HepG2 (cell line): ENCODE data around the gene C10orf143. TPM values are rescaled to one million over a fixed set of nuclear protein-coding genes. Genes with fewer than 3 reads are reported as not detected.
A peak's percentile ranks its signal among the peaks of the same experiment; 100 is the strongest.

Source experiments
- ATF7 ChIP-seq, 2 experiments: fragments of 450-650 bp in 1 of 2; sonication (generic) in 1 of 2; formaldehyde crosslinking in 1 of 2; IDR thresholded peaks; 2 replicates each; pipeline versions ENCODE4 v1.4.0 to v1.6.1; 2016 to 2020; ENCODE audit warnings: antibody characterized with exemption in 1 of 2, mild to moderate bottlenecking in 1 of 2, missing genetic modification reagents in 1 of 2
- HES4 ChIP-seq: sonication (generic); formaldehyde crosslinking; IDR thresholded peaks from 2 replicates; pipeline ENCODE4 v1.9.0; 2021; ENCODE audit warnings: mild to moderate bottlenecking, missing genetic modification reagents, borderline replicate concordance
- HNF4A ChIP-seq: sonication (generic); formaldehyde crosslinking; IDR thresholded peaks from 2 replicates; pipeline ENCODE4 v1.4.0; 2020; ENCODE audit warnings: missing genetic modification reagents
- NFE2L1 ChIP-seq: sonication (generic); formaldehyde crosslinking; IDR thresholded peaks from 2 replicates; pipeline ENCODE4 v1.4.0; 2020; ENCODE audit warnings: missing genetic modification reagents, mild to moderate bottlenecking, borderline replicate concordance
- PCBP1 ChIP-seq: fragments of 200-400 bp; formaldehyde crosslinking; IDR thresholded peaks from 2 replicates; pipeline ENCODE4 v1.6.1; 2017; ENCODE audit warnings: mild to moderate bottlenecking, low read depth, low read length, borderline replicate concordance
- SMARCE1 ChIP-seq: fragments of 450-650 bp; IDR thresholded peaks from 2 replicates; pipeline ENCODE4 v1.6.1; 2017; ENCODE audit warnings: borderline replicate concordance
- SOX13 ChIP-seq, 3 experiments: fragments of 450-650 bp in 1 of 3; sonication (generic) in 1 of 3; formaldehyde crosslinking in 1 of 3; IDR thresholded peaks in 2 of 3; conservative IDR thresholded peaks in 1 of 3; 2 replicates each; pipeline versions ENCODE4 v1.5.0 to v1.6.1; 2016 to 2020; ENCODE audit warnings: antibody characterized with exemption in 1 of 3, mild to moderate bottlenecking in 1 of 3, missing compliant biosample characterization in 1 of 3, missing genetic modification reagents in 1 of 3, moderate library complexity in 1 of 3
- TAF1 ChIP-seq: sonication (generic); formaldehyde crosslinking; IDR thresholded peaks from 2 replicates; pipeline ENCODE4 v1.4.0; 2020; ENCODE audit warnings: missing genetic modification reagents
- TFAP4 ChIP-seq: sonication (generic); IDR thresholded peaks from 2 replicates; pipeline ENCODE4 v1.6.1; 2016; ENCODE audit warnings: low read depth, borderline replicate concordance
- TFDP1 ChIP-seq: IDR thresholded peaks from 2 replicates; pipeline ENCODE4 v1.6.1; 2016; ENCODE audit warnings: missing compliant biosample characterization, missing genetic modification reagents, borderline replicate concordance
- USF2 ChIP-seq, 2 experiments: sonication (generic) in 1 of 2; formaldehyde crosslinking in 1 of 2; IDR thresholded peaks; 2 replicates each; pipeline versions ENCODE4 v1.5.1 to v1.6.1; 2011 to 2020; ENCODE audit warnings: borderline replicate concordance in 1 of 2, low read depth in 1 of 2, low read length in 1 of 2, mild to moderate bottlenecking in 1 of 2, missing genetic modification reagents in 1 of 2, moderate library complexity in 1 of 2
- ZBTB38 ChIP-seq: sonication (generic); formaldehyde crosslinking; IDR thresholded peaks from 2 replicates; pipeline ENCODE4 v1.5.1; 2020; ENCODE audit warnings: mild to moderate bottlenecking, missing genetic modification reagents
- ZNF430 ChIP-seq: sonication (generic); formaldehyde crosslinking; IDR thresholded peaks from 2 replicates; pipeline ENCODE4 v1.9.0; 2021; ENCODE audit warnings: mild to moderate bottlenecking, missing genetic modification reagents
- ZNF564 ChIP-seq: sonication (generic); formaldehyde crosslinking; IDR thresholded peaks from 2 replicates; pipeline ENCODE4 v1.8.1; 2023; ENCODE audit warnings: mild to moderate bottlenecking, missing genetic modification reagents
- polyA plus RNA-seq, 8 experiments: library from polyadenylated mRNA; depleted of rRNA in 3 of 8; stranded (reverse) in 7 of 8; unstranded in 1 of 8; fragments of >200 nt; fragmentation: Illumina TruSeq in 4 of 8; extraction: Trizol in 4 of 8; gene quantifications; 2 replicates each; pipeline versions ENCODE4 v1.2.1 to v1.2.3, GENCODE V29; 2011 to 2016; ENCODE audit warnings: low read depth in 4 of 8, missing spikeins in 1 of 8, mixed read lengths in 1 of 8; ENCODE audit not compliant: insufficient read depth in 1 of 8
- total RNA-seq, 5 experiments: library from RNA; depleted of rRNA; stranded (reverse); fragments of >200 nt; fragmentation: Illumina TruSeq; extraction: Trizol; gene quantifications; 2 replicates each; pipeline ENCODE4 v1.2.3, GENCODE V29; 2016; ENCODE audit warnings: low read depth in 1 of 5
- TF ChIP-seq, protein P1 (sequence below): sonication (generic); formaldehyde crosslinking; IDR thresholded peaks from 2 replicates; pipeline ENCODE4 v1.5.0; 2020; ENCODE audit warnings: missing genetic modification reagents
- TF ChIP-seq, protein P2 (sequence below): IDR thresholded peaks from 2 replicates; pipeline ENCODE4 v1.6.1; 2016; ENCODE audit warnings: mild to moderate bottlenecking
- TF ChIP-seq, protein P3 (sequence below): sonication (generic); formaldehyde crosslinking; conservative IDR thresholded peaks from 2 replicates; pipeline ENCODE4 v1.4.0; 2020; ENCODE audit warnings: mild to moderate bottlenecking, missing genetic modification reagents, moderate library complexity

Gene C10orf143
- total and polyA plus RNA-seq, 2 of the 13 experiments (the other 11 are each of a cell fraction or from before 2014, with no cell fraction given): 0.21 to 0.91 TPM

DNA sequence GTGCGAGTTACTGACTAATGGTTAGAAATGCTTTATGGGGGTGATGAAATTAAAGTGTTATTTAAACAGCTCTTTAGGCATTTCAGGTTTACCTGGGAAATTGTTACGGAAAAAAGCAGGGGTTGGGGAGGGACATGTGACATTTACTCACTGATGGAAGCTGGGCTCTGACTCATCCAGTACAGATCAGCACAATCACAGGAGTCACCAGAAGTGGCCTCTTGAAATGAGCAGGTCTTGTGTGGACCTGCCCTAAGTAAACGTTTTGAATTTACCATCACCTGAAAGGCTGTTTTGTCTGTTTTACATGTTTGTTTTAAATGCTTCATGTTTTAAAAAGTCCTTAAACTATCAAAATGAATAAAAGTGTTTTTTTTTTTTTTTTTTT, 27.8 kb upstream of the C10orf143 start (continued):
- TF ChIP-seq ZNF430 (CRISPR knock-in tag) (peak; percentile 15; the same call in 1 of the 2 replicates), TFDP1 (CRISPR knock-in tag) (no peak), ZNF564 (CRISPR knock-in tag) (no peak), HNF4A (CRISPR knock-in tag) (no peak), NFE2L1 (no peak), HES4 (CRISPR knock-in tag) (no peak), SOX13 (IDR thresholded peaks at IDR 0.05) (no peak), SOX13 (CRISPR knock-in tag; conservative IDR thresholded peaks at IDR 0.05 in 1 of 2, IDR thresholded peaks at IDR 0.05 in 1 of 2) (peak in 1 of 2 experiments; percentile 46; a peak in 1 of 4 replicates), TAF1 (CRISPR knock-in tag) (0 out of 2 replicates have a peak, but pooled peaks have one; percentile 25), ATF7 (IDR thresholded peaks at IDR 0.05) (no peak), ATF7 (CRISPR knock-in tag; IDR thresholded peaks at IDR 0.05) (no peak), ZBTB38 (CRISPR knock-in tag) (no peak), USF2 (IDR thresholded peaks at IDR 0.05; ENCODE audit: low read depth, low read length) (peak; percentile 44), USF2 (CRISPR knock-in tag; IDR thresholded peaks at IDR 0.05; ENCODE audit: borderline replicate concordance) (peak; percentile 20; the same call in 1 of the 2 replicates), TFAP4 (peak; percentile 20; the same call in 1 of the 2 replicates), PCBP1 (no peak), SMARCE1 (no peak)
- TF ChIP-seq, protein P1, sequence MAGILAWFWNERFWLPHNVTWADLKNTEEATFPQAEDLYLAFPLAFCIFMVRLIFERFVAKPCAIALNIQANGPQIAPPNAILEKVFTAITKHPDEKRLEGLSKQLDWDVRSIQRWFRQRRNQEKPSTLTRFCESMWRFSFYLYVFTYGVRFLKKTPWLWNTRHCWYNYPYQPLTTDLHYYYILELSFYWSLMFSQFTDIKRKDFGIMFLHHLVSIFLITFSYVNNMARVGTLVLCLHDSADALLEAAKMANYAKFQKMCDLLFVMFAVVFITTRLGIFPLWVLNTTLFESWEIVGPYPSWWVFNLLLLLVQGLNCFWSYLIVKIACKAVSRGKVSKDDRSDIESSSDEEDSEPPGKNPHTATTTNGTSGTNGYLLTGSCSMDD (CRISPR knock-in tag): no peak
- TF ChIP-seq, protein P2, sequence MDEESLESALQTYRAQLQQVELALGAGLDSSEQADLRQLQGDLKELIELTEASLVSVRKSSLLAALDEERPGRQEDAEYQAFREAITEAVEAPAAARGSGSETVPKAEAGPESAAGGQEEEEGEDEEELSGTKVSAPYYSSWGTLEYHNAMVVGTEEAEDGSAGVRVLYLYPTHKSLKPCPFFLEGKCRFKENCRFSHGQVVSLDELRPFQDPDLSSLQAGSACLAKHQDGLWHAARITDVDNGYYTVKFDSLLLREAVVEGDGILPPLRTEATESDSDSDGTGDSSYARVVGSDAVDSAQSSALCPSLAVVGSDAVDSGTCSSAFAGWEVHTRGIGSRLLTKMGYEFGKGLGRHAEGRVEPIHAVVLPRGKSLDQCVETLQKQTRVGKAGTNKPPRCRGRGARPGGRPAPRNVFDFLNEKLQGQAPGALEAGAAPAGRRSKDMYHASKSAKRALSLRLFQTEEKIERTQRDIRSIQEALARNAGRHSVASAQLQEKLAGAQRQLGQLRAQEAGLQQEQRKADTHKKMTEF (CRISPR knock-in tag): peak; percentile 38; the same call in 1 of the 2 replicates
- TF ChIP-seq, protein P3, sequence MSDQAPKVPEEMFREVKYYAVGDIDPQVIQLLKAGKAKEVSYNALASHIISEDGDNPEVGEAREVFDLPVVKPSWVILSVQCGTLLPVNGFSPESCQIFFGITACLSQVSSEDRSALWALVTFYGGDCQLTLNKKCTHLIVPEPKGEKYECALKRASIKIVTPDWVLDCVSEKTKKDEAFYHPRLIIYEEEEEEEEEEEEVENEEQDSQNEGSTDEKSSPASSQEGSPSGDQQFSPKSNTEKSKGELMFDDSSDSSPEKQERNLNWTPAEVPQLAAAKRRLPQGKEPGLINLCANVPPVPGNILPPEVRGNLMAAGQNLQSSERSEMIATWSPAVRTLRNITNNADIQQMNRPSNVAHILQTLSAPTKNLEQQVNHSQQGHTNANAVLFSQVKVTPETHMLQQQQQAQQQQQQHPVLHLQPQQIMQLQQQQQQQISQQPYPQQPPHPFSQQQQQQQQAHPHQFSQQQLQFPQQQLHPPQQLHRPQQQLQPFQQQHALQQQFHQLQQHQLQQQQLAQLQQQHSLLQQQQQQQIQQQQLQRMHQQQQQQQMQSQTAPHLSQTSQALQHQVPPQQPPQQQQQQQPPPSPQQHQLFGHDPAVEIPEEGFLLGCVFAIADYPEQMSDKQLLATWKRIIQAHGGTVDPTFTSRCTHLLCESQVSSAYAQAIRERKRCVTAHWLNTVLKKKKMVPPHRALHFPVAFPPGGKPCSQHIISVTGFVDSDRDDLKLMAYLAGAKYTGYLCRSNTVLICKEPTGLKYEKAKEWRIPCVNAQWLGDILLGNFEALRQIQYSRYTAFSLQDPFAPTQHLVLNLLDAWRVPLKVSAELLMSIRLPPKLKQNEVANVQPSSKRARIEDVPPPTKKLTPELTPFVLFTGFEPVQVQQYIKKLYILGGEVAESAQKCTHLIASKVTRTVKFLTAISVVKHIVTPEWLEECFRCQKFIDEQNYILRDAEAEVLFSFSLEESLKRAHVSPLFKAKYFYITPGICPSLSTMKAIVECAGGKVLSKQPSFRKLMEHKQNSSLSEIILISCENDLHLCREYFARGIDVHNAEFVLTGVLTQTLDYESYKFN (CRISPR knock-in tag): 0 out of 2 replicates have a peak, but pooled peaks have one; percentile 17
